Karpas-422 (cell line): ENCODE measurements around the gene CDC25B. TPM values are rescaled to one million over a fixed set of nuclear protein-coding genes. Genes with fewer than 3 reads are reported as not detected.

Source experiments
- DNase-seq: peaks from one replicate; pipeline ENCODE4 v3.0.0-alpha.2; 2015
- H2AFZ ChIP-seq: fragments of 200-600 bp; sonication (generic); 2 replicates; pipeline ENCODE4 v1.6.1; 2014; ENCODE audit warnings: antibody characterized with exemption, low read length, mixed read lengths
- H3K27ac ChIP-seq: fragments of 200-600 bp; sonication (generic); 2 replicates; pipeline ENCODE4 v1.5.1; 2014; ENCODE audit warnings: mild to moderate bottlenecking, low read length, moderate library complexity
- H3K27me3 ChIP-seq: fragments of 200-600 bp; sonication (generic); 2 replicates; pipeline ENCODE4 v1.6.1; 2014; ENCODE audit warnings: low read length, mixed read lengths
- H3K36me3 ChIP-seq: fragments of 200-600 bp; sonication (generic); 2 replicates; pipeline ENCODE4 v1.6.1; 2014; ENCODE audit warnings: low read length, mixed read lengths; ENCODE audit not compliant: insufficient read depth
- H3K4me1 ChIP-seq: fragments of 200-600 bp; sonication (generic); 2 replicates; pipeline ENCODE4 v1.6.1; 2014; ENCODE audit warnings: mild to moderate bottlenecking, low read length, mixed read lengths
- H3K4me2 ChIP-seq: fragments of 200-600 bp; sonication (generic); 2 replicates; pipeline ENCODE4 v1.6.1; 2014; ENCODE audit warnings: low read length, low read depth, mild to moderate bottlenecking; ENCODE audit not compliant: poor library complexity, severe bottlenecking
- H3K4me3 ChIP-seq: fragments of 200-600 bp; sonication (generic); 2 replicates; pipeline ENCODE4 v1.5.1; 2014; ENCODE audit warnings: mild to moderate bottlenecking, antibody characterized with exemption, low read length, mixed read lengths
- H3K79me2 ChIP-seq: fragments of 200-600 bp; sonication (generic); 2 replicates; pipeline ENCODE4 v1.6.1; 2014; ENCODE audit warnings: mild to moderate bottlenecking, low read length, mixed read lengths
- H3K9ac ChIP-seq: fragments of 200-600 bp; sonication (generic); 2 replicates; pipeline ENCODE4 v1.6.0; 2014; ENCODE audit warnings: low read length
- H3K9me2 ChIP-seq: fragments of 200-600 bp; sonication (generic), shearing (Covaris generic); replicated peaks from 2 replicates; pipeline ENCODE4 v1.6.0; 2014; ENCODE audit warnings: mild to moderate bottlenecking, low read length, moderate library complexity; ENCODE audit not compliant: insufficient read depth
- H3K9me3 ChIP-seq: fragments of 300-700, 200-600 bp; sonication (generic); 2 replicates; pipeline ENCODE4 v1.6.1; 2014; ENCODE audit warnings: low read length, mixed read lengths
- H4K20me1 ChIP-seq: fragments of 200-600 bp; sonication (generic); 2 replicates; pipeline ENCODE4 v1.6.1; 2014; ENCODE audit warnings: mild to moderate bottlenecking, antibody characterized with exemption, low read length, low read depth; ENCODE audit not compliant: insufficient read depth
- total RNA-seq: library from RNA; depleted of rRNA; stranded (reverse); fragments of >200 nt; shearing (Covaris generic); gene quantifications from 2 replicates; pipeline ENCODE4 v1.2.3, GENCODE V29; 2014; ENCODE audit warnings: low replicate concordance

Gene CDC25B
- total RNA-seq, 1 experiment from 2014 or later: 11.7 TPM

DNA sequence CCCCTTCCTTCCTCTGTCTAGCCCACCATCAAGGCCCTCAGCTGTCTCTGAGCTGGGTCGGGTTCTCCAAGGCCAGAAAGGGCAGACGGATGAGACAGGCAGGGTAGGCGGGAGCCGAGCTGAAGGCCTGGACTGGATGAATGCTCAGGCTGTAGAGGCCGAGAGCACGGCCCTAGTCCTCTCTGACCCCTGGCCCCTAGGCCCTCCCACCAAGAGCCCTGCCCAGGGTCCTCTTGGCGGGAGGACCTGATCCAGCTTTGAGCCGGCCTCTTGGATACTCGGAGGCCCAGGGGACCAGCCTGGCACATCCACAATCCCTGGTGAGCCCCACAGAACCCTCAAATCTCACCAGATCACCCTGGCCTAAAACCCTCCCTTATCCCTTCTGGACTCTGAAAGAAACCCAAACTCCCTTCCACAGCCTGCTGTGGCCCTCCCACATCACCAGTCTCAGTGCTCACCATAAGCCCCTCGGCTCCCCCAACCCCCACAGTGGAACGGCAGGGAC, 36.7 kb upstream of the CDC25B start:
- H3K9ac ChIP-seq: no peak overlapping the region
- no peak overlapping the region for H3K27ac ChIP-seq
- peaks cover 6% of the 10 kb centered on the region for H3K36me3 ChIP-seq
- no peaks in the 10 kb centered on the region for H3K27me3 ChIP-seq
- no peaks in the 10 kb centered on the region for H3K9me2 ChIP-seq
- no peak overlapping the region for H3K4me2 ChIP-seq
- H3K4me1 ChIP-seq: peaks cover under 1% of the 10 kb centered on the region
- no peak for DNase-seq
- peaks cover 27% of the 10 kb centered on the region for H3K79me2 ChIP-seq
- no peaks in the 10 kb centered on the region for H4K20me1 ChIP-seq
- H3K9me3 ChIP-seq: no peaks in the 10 kb centered on the region
- H2AFZ ChIP-seq: no peak overlapping the region
- no peak overlapping the region for H3K4me3 ChIP-seq

DNA sequence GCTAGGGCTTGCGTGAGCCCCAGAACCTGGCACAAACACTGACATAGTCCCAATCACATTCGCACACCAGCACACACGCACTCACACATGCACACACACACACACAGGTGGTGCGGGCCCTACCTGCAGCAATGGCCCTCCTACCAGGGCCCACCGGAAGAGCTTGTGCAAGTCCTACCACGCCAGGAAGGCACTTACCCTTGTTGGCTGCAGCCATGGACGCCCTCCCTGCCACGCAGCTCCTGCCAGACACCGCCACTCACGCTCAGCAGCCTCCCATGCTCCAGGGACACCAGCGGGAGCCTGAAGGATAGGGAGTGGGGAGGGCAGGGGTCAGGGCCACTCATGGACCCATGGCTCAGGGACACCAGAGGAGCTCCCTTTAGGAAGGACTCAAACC, 36.2 kb upstream of the CDC25B start:
- Histone ChIP-seq H3K27me3 (no peaks in the 10 kb centered on the region), H3K36me3 (peaks cover 6% of the 10 kb centered on the region), H3K9ac (no peak overlapping the region), H3K4me3 (no peak overlapping the region), H3K9me2 (no peaks in the 10 kb centered on the region), H2AFZ (no peak overlapping the region), H3K4me2 (no peak overlapping the region), H3K79me2 (peaks cover 32% of the 10 kb centered on the region), H3K27ac (no peak overlapping the region), H4K20me1 (no peaks in the 10 kb centered on the region), H3K9me3 (no peaks in the 10 kb centered on the region), H3K4me1 (peaks cover 6% of the 10 kb centered on the region)
- DNase-seq: no peak

DNA sequence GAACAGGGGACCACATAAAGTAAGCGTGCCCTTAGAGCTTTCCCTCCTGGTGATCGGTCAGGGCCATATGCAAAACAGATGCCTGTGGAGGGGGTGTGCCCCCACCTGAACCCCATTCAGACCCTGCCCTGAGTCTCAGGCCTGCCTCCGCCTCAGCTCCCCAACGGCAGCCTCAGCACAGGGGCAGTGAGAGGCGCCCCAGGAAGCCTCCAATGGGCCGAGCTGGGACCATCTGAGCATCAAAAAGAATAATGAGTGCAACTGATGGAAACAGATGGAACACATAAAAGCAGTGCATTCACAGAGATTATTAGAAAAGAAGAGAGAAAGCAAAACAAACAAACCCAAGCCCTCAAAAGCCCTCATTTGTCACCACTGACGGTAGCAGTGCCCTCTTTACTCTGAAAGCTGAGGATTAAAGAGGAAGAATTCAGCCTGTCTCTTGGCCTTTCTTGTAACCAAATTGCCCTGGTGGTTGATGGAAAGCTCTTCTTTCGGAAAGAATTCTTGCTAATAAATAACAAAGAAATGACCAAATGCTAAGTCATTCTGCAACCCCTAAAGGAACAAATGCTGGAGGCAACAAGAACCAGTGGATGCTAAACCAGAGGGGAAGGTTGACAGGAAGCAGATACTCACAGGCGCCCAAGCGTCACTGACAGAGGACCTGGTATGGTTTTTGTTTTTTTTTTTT, 35.3 kb upstream of the CDC25B start:
- H3K9me2 ChIP-seq: no peaks in the 10 kb centered on the region
- H3K4me1 ChIP-seq: peaks cover 15% of the 10 kb centered on the region
- H4K20me1 ChIP-seq: no peaks in the 10 kb centered on the region; the same call in 1 of the 2 replicates
- H3K27me3 ChIP-seq: no peaks in the 10 kb centered on the region
- no peaks in the 10 kb centered on the region for H3K9me3 ChIP-seq
- H3K36me3 ChIP-seq: peaks cover 6% of the 10 kb centered on the region; the same call in 1 of the 2 replicates
- H3K79me2 ChIP-seq: peaks cover 41% of the 10 kb centered on the region
- no peak overlapping the region for H2AFZ ChIP-seq
- H3K4me2 ChIP-seq: no peak overlapping the region
- DNase-seq: no peak
- no peak overlapping the region for H3K9ac ChIP-seq
- H3K27ac ChIP-seq: no peak overlapping the region
- H3K4me3 ChIP-seq: no peak overlapping the region

DNA sequence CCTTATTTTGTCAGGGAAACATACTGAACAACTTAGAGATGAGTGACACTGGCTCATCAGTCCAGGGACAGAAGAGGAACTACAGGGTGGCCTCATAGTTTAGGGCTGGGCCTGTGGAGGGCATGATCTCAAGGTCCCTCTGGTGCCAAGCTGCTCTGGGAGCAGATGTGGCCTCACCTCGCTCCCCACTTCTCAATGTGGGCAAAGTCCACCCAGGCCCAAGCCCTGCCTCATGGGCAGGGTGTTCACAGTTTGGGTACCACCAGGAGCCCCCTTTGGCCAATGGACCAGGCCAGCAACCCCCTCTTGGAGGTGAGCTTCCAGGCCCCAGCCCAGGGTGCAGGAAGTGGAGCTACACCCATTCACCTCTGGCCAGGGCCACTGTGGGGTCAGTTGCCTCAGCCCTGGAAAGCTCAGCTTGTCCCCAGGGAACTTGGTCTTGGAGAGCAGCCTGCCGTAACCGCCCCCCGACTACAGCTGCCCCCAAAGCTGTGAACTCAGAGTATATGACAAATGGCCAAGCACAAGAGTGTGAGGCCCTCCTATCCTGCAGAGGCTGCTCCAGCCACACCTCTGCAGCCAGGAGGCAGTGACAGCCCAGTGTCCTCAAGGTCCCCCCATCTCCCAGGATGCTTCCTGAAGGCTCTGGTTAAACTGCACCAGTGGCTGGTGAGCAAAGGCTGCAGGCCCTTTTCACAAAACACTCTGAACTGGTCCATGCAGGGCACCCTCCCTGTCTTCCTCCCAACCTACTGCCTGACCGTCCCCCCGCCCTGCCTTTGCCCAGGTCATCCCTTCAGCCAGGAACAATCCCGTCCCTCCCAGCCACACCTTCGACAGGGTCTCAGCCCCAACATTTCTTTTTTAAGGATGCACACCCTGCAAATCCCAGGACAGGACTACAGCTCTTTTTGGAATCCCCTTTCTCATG, 32.2 kb upstream of the CDC25B start:
- DNase-seq: peak; percentile 32
- Histone ChIP-seq H3K9me3 (no peaks in the 10 kb centered on the region), H3K27ac (no peak overlapping the region), H2AFZ (no peak overlapping the region), H3K79me2 (peaks cover 58% of the 10 kb centered on the region), H3K27me3 (no peaks in the 10 kb centered on the region), H3K9ac (no peak overlapping the region), H3K4me1 (peaks cover 34% of the 10 kb centered on the region), H4K20me1 (no peaks in the 10 kb centered on the region; the same call in 1 of the 2 replicates), H3K36me3 (no peaks in the 10 kb centered on the region), H3K9me2 (no peaks in the 10 kb centered on the region), H3K4me2 (no peak overlapping the region), H3K4me3 (no peak overlapping the region)

DNA sequence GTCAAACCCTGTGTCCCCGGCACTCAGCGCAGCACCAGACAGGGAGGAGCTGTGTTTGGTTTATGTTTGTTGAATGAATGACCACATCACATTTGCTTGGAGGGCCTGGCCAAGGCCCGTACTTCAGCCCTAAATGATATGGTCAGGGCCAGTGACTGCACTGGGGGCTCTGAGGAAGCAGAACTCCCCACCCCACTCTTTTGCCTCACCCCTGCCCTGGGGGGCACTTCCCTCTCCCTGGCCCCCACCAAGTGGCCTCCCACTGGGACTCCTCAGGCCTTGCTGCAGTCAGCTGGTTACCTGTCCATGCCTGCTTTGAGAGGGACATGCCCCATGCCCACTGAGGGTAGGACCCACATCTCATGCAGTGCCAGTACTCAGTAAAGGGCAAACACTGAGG, 31.5 kb upstream of the CDC25B start:
- H3K9me3 ChIP-seq: no peaks in the 10 kb centered on the region
- no peak overlapping the region for H2AFZ ChIP-seq
- H3K4me3 ChIP-seq: no peak overlapping the region
- no peak overlapping the region for H3K4me2 ChIP-seq
- no peaks in the 10 kb centered on the region for H3K36me3 ChIP-seq
- H3K9me2 ChIP-seq: no peaks in the 10 kb centered on the region
- H3K27ac ChIP-seq: no peak overlapping the region
- H4K20me1 ChIP-seq: no peaks in the 10 kb centered on the region; the same call in 1 of the 2 replicates
- H3K9ac ChIP-seq: no peak overlapping the region
- DNase-seq: peak; percentile 39
- no peaks in the 10 kb centered on the region for H3K27me3 ChIP-seq
- peaks cover 56% of the 10 kb centered on the region for H3K79me2 ChIP-seq
- peaks cover 36% of the 10 kb centered on the region for H3K4me1 ChIP-seq

DNA sequence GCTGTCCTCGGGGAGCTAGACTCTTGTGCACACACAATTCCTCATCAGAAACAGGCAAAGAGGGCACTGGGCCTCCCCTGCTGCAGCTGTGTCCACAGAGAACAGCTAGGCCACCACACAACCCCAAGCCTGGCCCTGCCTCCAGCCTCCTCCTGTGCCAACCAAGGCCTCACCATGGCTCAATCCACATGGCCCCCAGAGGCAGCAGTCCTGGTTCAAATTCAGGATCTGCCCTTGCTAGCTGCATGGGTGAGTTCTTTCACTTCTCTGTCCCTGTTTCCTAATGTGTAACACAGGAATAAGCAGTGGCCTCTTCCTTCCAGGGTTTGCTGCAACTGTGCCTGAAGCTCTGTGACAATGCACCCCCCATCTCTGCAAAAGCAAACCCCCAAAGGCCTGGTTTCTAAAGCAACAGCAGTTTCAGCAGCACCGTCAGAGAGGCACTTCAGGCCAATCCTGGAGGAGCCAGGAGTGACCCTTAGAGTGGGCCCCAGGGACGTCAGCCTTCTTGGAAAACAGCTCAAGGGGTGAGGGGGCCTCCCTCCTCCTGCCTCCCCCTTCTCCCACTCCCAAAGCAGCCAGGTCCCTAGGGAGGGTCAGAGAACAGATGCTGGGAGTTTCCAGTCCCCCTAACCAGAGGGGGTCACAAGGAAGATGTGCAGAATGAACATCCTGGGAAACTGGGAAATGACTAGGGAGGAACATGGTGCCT, 30.8 kb upstream of the CDC25B start:
- Histone ChIP-seq H3K9ac (peak overlapping the region; percentile 99), H3K4me2 (peak overlapping the region; percentile 100), H3K27me3 (no peaks in the 10 kb centered on the region), H3K4me1 (peaks cover 36% of the 10 kb centered on the region), H3K79me2 (peaks cover 54% of the 10 kb centered on the region), H3K36me3 (no peaks in the 10 kb centered on the region), H3K4me3 (peak overlapping the region; percentile 100; the same call in 1 of the 2 replicates), H3K27ac (no peak overlapping the region), H3K9me2 (no peaks in the 10 kb centered on the region), H4K20me1 (no peaks in the 10 kb centered on the region; the same call in 1 of the 2 replicates), H3K9me3 (no peaks in the 10 kb centered on the region), H2AFZ (no peak overlapping the region)
- DNase-seq: peak; percentile 39

DNA sequence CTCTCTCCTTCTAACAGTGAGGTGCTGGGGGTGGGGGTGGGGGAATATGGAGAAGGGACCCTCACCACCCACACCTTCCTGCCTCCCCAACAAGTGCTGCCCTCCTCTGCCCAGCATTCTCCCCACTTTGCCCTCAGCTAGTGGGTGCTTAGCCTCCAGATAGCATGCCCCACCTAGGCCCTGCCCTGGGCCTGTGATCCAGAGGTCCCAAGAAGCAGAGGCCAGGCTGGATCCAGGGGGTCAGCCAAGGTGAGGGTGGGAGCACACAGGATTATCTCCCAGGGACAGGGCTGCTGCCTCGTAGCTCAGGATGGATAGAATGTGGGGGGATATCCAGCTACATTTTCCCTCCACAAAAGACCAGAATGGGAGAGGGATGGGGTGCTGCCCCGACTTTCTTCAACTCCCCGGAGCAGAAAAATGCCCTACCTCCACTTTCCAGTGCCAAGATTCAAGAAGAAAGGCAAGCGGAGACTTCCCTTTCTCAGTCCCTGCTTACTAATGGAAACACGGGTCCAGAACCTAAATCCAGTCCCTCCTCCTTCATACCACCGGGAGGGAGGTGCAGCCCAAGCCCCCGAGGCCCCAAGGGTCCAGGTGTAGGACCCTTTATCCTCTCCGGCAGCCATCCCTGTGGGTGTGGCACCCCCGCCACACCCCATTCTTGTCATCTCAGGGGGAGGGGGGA, 29.5 kb upstream of the CDC25B start:
- Histone ChIP-seq H3K36me3 (no peaks in the 10 kb centered on the region), H3K9me3 (no peaks in the 10 kb centered on the region), H3K79me2 (peaks cover 46% of the 10 kb centered on the region), H3K4me1 (peaks cover 36% of the 10 kb centered on the region), H3K9me2 (no peaks in the 10 kb centered on the region), H4K20me1 (no peaks in the 10 kb centered on the region; the same call in 1 of the 2 replicates), H3K27me3 (no peaks in the 10 kb centered on the region), H3K27ac (peak overlapping the region; percentile 56; the same call in 1 of the 2 replicates), H3K4me2 (peak overlapping the region; percentile 100), H2AFZ (peak overlapping the region; percentile 91; the same call in 1 of the 2 replicates), H3K9ac (peak overlapping the region; percentile 99), H3K4me3 (peak overlapping the region; percentile 100)
- no peak for DNase-seq
